IPS-11a (cell line): ENCODE results near the gene ECI2.

Experiments used
- H3K4me3 ChIP-seq: one replicate; pipeline ENCODE4 v1.5.1; 2013; ENCODE audit warnings: low read depth, low read length, control low read depth

ECI2 gene, protein sequence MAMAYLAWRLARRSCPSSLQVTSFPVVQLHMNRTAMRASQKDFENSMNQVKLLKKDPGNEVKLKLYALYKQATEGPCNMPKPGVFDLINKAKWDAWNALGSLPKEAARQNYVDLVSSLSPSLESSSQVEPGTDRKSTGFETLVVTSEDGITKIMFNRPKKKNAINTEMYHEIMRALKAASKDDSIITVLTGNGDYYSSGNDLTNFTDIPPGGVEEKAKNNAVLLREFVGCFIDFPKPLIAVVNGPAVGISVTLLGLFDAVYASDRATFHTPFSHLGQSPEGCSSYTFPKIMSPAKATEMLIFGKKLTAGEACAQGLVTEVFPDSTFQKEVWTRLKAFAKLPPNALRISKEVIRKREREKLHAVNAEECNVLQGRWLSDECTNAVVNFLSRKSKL

GRCh38 chr6:4134841-4135664 lies at the start of gene ECI2:
Gene ECI2, minus strand, starts transcription at chr6:4135575. Its CDS starts 15 bp downstream, at chr6:4135560.
- peak within 1 kb of the TSS; percentile 81 for H3K4me3 ChIP-seq

- no peak overlapping the region for H3K4me3 ChIP-seq
Measured at GRCh38 chr6:4180652-4181255, 45.4 kb upstream of the ECI2 start.

GRCh38 chr6:4179960-4180651 lies 44.7 kb upstream of the ECI2 start:
- no peak overlapping the region for H3K4me3 ChIP-seq

GRCh38 chr6:4178737-4179333 lies 43.5 kb upstream of the ECI2 start:
- H3K4me3 ChIP-seq: no peak overlapping the region

GRCh38 chr6:4176907-4177306 lies 41.5 kb upstream of the ECI2 start:
- H3K4me3 ChIP-seq: no peak overlapping the region

- no peak overlapping the region for H3K4me3 ChIP-seq
Measured at GRCh38 chr6:4174042-4174441, 38.7 kb upstream of the ECI2 start.

DNA sequence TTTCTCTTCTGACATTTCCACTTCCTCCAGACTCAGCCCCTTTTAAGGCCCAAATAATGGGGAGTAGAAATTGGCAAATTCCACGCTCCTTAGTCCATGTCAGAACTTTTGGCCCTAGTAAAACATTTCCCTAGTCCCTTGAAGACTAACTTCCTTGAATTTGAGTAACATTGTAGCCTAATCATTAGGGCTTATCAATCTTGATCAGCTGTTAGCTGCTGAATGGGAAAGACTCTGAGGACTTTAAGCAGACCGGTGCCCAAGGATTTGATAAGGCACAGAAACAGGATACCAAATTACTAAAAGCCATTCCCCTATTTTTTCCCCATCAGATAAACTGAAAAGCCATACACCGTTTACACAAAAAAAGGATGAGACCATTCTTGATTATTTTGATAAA lies 37.0 kb upstream of the ECI2 start:
- H3K4me3 ChIP-seq: no peak overlapping the region

GRCh38 chr6:4170297-4170696 lies 34.9 kb upstream of the ECI2 start:
- no peak overlapping the region for H3K4me3 ChIP-seq

DNA sequence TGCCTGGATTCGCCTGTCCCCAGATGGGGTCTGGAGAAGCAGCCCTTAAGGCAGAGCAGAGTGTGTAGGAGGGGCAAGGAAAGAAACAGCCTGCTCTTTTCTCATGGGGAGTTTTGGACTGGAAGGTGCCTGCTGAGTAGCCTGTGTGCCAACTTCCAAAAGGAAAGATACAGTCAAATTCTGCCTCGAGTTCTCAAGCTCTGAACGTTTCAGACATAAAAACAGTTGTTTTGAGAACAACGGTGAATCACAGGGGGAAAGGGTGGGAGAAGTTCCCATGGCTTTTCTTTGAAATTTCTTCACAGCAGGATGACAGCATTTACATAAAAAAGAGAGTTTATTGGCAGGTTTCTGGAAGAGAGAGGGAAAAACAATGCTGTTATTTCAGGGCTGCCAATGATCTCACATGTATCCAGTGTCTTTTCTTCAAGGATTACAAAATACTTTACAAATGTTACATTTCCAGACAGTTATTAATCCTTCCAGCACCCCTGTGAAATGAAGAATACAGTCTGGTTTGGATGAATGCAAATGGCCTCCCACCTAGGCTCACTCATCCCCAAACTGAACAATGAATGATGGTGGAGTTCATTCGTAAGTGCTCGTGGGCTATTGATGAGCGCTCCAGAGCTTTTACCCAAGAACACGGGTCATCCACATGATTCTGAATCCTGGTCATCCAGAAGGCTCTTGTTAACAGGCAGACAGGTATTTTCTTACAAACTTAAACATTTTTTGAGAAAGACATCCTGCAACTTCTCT lies 33.8 kb upstream of the ECI2 start:
- no peak overlapping the region for H3K4me3 ChIP-seq

DNA sequence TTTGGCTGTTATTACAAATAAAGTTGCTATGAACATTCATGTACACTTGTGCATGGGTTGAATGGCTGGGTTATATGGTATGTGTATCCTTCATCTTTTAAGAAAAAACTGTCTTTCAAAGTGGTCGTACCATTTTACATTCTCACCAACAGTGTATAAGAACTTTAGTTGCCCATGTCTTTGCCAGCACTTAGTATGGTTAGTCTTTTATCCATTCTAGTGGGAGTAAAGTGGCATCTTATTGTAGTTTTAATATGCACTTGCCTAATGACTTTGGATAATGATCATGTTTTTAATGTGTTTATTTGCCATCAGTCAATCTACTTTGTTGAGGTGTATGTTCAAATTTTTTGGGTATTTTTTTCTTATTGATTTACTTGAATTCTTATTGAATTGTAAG lies 32.5 kb upstream of the ECI2 start:
- H3K4me3 ChIP-seq: no peak overlapping the region

- no peak overlapping the region for H3K4me3 ChIP-seq
Measured at GRCh38 chr6:4167123-4167522, 31.7 kb upstream of the ECI2 start.

DNA sequence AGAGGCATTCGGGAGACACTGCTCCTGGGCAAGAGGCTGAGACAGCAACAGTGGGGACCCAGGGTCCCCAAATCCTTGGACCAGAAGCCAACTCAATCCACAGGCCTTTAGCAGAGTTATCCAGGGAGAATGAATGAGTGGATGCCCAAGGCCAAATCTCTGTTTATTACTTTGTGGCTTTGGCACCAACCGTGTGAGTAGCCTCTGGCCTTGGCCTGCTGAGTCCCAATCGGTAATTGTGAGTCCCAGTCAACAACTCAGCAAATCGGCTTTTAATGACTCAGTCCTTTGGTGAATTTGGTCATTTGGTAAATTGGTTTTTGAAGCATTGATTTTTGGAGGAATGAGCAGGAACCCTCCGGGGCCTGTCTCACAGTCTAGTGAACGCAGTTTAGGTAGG lies 29.1 kb upstream of the ECI2 start:
- no peak overlapping the region for H3K4me3 ChIP-seq

GRCh38 chr6:4164117-4164442 lies 28.7 kb upstream of the ECI2 start:
- H3K4me3 ChIP-seq: no peak overlapping the region

GRCh38 chr6:4163408-4164116 lies 28.2 kb upstream of the ECI2 start:
- H3K4me3 ChIP-seq: no peak overlapping the region

GRCh38 chr6:4162370-4162769 lies 27.0 kb upstream of the ECI2 start:
- no peak overlapping the region for H3K4me3 ChIP-seq

DNA sequence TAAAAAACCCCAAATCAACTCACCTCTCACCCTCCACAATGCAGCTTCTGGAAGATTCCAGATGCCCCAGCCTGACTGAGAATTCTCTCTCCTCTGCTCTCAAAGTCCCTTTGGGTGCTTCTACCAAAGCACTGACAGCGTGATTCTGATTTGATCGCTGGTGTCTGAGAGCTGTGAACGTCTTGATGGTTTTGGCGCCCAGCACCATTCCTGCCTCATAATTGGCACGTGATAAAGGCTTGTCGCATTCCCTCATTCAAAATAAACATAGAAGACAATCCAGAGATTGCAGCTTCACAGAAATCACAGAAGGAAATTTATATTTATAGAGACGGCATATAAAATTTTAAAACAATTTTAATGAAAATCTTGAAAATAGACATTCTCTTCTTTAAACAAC lies 24.1 kb upstream of the ECI2 start:
- H3K4me3 ChIP-seq: no peak overlapping the region

- no peak overlapping the region for H3K4me3 ChIP-seq
Measured at GRCh38 chr6:4157506-4157905, 22.1 kb upstream of the ECI2 start.

DNA sequence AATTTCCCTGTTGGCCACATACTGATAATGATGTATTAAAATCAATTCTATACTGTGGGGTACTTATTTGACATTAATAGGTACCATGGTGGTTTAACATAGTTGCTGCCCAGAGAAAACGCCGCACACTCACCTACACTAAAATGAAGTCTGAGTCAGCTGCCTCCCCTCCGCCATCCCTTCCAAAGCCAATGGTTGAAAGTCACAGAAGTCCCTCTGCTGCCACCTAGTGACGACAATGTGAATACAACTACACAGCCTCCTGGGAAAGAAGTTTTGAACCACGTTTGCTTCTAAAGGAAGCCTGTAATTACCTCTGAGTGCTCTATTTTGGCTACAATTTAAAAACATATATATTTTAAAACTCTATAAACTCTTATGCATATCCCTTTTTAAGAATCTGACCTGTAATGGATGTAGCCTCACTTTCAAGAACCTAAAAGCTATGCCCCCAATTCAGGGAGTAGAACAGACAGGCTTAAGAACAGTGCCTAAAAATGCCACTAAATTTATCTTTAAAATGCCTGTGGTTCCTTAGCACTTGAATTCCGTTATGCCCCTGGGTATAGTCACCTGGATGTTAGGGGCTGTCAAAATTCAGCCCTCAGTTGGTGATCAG lies 20.6 kb upstream of the ECI2 start:
- H3K4me3 ChIP-seq: no peak overlapping the region

DNA sequence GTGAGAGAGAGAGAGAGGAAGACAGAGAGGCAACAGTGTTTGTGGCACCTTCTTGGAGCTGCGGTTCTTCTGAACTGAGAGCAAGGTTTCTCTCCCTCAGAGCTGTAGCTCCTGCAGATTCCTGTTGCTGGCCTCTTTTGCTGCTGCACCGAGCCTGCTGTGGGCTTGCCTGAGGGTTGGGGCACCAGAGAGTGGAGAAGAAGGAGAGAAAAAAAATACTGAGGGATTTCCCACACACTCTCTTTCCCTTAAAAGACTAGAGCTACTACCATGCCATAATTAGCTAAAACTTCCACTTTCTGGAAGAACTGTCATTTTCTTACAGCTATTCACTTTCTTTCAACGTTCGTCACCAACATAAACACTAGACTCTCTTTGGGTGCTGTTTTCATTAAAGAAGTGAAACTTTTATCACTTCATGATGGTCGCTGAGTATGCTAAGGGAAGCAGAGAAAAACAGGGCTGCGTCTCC lies 18.2 kb upstream of the ECI2 start:
- H3K4me3 ChIP-seq: no peak overlapping the region
